Central memory CD8-positive, alpha-beta T cell (primary cell): Measurements from ENCODE around the gene ADAMTS10.

Source experiments
- ATAC-seq: fragments of 150-1000 bp; cut with Tn5 transposase; replicated peaks from 2 replicates; pipeline ENCODE4 v1.10.0; 2022; ENCODE audit warnings: mild to moderate bottlenecking, moderate FRiP score, moderate number of reproducible peaks; ENCODE audit not compliant: poor library complexity, severe bottlenecking; ENCODE audit errors: extremely low read depth
- DNase-seq, 2 donors: peaks; one replicate each; pipeline ENCODE4 v3.0.0; 2021; ENCODE audit warnings: low spot score in 2 of 2
- H3K27ac Mint-ChIP-seq: one replicate; pipeline ENCODE4 v1.8.0; 2022; ENCODE audit warnings: low read depth, mild to moderate bottlenecking, moderate library complexity, mixed read lengths
- H3K27me3 Mint-ChIP-seq: one replicate; pipeline ENCODE4 v1.8.0; 2022; ENCODE audit warnings: mixed read lengths
- H3K36me3 Mint-ChIP-seq: one replicate; pipeline ENCODE4 v1.8.0; 2022; ENCODE audit warnings: mild to moderate bottlenecking, moderate library complexity, mixed read lengths; ENCODE audit not compliant: insufficient read depth
- H3K4me1 Mint-ChIP-seq: one replicate; pipeline ENCODE4 v1.8.0; 2022; ENCODE audit warnings: mixed read lengths
- H3K4me3 Mint-ChIP-seq: one replicate; pipeline ENCODE4 v1.8.0; 2022; ENCODE audit warnings: mild to moderate bottlenecking, moderate library complexity, mixed read lengths
- H3K9me3 Mint-ChIP-seq: one replicate; pipeline ENCODE4 v1.8.0; 2022; ENCODE audit warnings: mixed read lengths

Gene ADAMTS10

DNA sequence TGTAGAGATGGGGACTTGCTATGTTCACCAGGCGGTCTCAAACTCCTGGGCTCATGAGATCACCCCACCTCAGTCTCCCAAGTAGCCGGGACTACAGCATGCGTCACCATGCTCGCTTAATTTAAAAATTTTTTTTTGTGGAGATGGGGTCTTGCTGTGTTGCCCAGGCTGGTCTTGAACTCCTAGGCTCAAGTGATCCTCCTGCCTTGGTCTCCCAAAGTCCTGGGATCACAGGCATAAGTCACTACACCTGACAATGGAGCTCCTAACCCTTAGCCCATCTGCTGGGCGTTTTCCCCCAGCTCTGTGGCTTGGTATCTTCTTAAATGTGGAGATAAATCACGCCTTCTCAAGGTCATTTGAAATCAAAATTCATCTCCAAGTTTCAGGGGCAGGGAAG lies 6.3 kb upstream of the ADAMTS10 start:
- ATAC-seq (no peak), DNase-seq (no peak)
- H3K27ac Mint-ChIP-seq, result no peak overlapping the region
- H3K4me1 Mint-ChIP-seq, result peaks cover 23% of the 10 kb centered on the region
- H3K27me3 Mint-ChIP-seq, result peaks cover 15% of the 10 kb centered on the region
- H3K4me3 Mint-ChIP-seq, result no peak overlapping the region
- no peaks in the 10 kb centered on the region for H3K36me3 Mint-ChIP-seq
- H3K9me3 Mint-ChIP-seq, result no peaks in the 10 kb centered on the region

- no peaks in the 10 kb centered on the region for H3K9me3 Mint-ChIP-seq
- H3K27ac Mint-ChIP-seq, result no peak overlapping the region
- H3K4me1 Mint-ChIP-seq, result peaks cover 23% of the 10 kb centered on the region
- ATAC-seq (no peak), DNase-seq (peak; percentile 37 to 51)
- peaks cover 13% of the 10 kb centered on the region for H3K27me3 Mint-ChIP-seq
- no peak overlapping the region for H3K4me3 Mint-ChIP-seq
- no peaks in the 10 kb centered on the region for H3K36me3 Mint-ChIP-seq
Observed at GRCh38 chr19:8615813-8616596, 5.5 kb upstream of the ADAMTS10 start.

GRCh38 chr19:8615024-8615423 lies 4.5 kb upstream of the ADAMTS10 start:
- Mint-ChIP-seq H3K4me1 (peaks cover 26% of the 10 kb centered on the region), H3K4me3 (no peak overlapping the region)

DNA sequence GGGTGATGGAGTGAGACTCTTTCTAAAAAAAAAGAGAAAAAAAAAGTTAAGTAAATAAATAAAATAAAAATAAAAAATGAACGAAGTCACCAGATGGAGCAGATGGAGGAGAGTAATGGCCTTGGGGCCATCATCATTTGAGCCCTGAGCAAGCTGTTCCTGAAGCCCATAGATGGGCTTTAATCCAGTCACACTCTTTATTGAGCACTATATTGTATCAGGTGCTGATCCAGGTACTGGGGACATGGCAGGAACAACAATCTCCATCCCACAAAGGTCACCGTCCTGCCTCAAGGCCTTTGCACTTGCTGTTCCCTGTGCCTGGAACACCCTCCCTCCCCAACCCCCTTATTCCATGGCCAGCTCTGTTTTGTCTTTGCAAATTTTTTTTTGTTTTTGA lies 3.9 kb upstream of the ADAMTS10 start:
- ATAC-seq (no peak), DNase-seq (no peak)
- no peak overlapping the region for H3K27ac Mint-ChIP-seq
- H3K27me3 Mint-ChIP-seq, result no peaks in the 10 kb centered on the region
- no peaks in the 10 kb centered on the region for H3K9me3 Mint-ChIP-seq
- no peak overlapping the region for H3K4me3 Mint-ChIP-seq
- H3K4me1 Mint-ChIP-seq, result peaks cover 32% of the 10 kb centered on the region
- H3K36me3 Mint-ChIP-seq, result peaks cover 2% of the 10 kb centered on the region

More at GRCh38 chr19:8615024-8615423, 4.5 kb upstream of the ADAMTS10 start:
- DNase-seq (no peak), ATAC-seq (no peak)
- H3K9me3 Mint-ChIP-seq, result no peaks in the 10 kb centered on the region
- H3K27me3 Mint-ChIP-seq, result peaks cover 3% of the 10 kb centered on the region
- H3K36me3 Mint-ChIP-seq, result peaks cover 2% of the 10 kb centered on the region
- no peak overlapping the region for H3K27ac Mint-ChIP-seq

GRCh38 chr19:8612807-8613171 lies 2.3 kb upstream of the ADAMTS10 start:
- H3K27ac Mint-ChIP-seq, result peak overlapping the region; percentile 52
- peaks cover 2% of the 10 kb centered on the region for H3K36me3 Mint-ChIP-seq
- H3K4me3 Mint-ChIP-seq, result peak overlapping the region; percentile 73
- no peaks in the 10 kb centered on the region for H3K27me3 Mint-ChIP-seq
- DNase-seq (no peak), ATAC-seq (peak; percentile 21)
- no peaks in the 10 kb centered on the region for H3K9me3 Mint-ChIP-seq
- peaks cover 47% of the 10 kb centered on the region for H3K4me1 Mint-ChIP-seq

GRCh38 chr19:8611877-8612806 lies 1.6 kb upstream of the ADAMTS10 start:
- Mint-ChIP-seq H3K27ac (peak overlapping the region; percentile 52), H3K4me1 (peaks cover 47% of the 10 kb centered on the region)
- ATAC-seq, result peak; percentile 23

GRCh38 chr19:8611391-8611876 lies 919 bp upstream of the ADAMTS10 start:
- Mint-ChIP-seq H3K27me3 (no peaks in the 10 kb centered on the region), H3K36me3 (peaks cover 2% of the 10 kb centered on the region), H3K4me1 (peaks cover 47% of the 10 kb centered on the region), H3K4me3 (peak overlapping the region; percentile 36), H3K27ac (peak overlapping the region; percentile 49), H3K9me3 (no peaks in the 10 kb centered on the region)
- DNase-seq (no peak), ATAC-seq (no peak)

More at GRCh38 chr19:8611877-8612806, 1.6 kb upstream of the ADAMTS10 start:
- DNase-seq, result no peak
- no peaks in the 10 kb centered on the region for H3K27me3 Mint-ChIP-seq
- peak overlapping the region; percentile 73 for H3K4me3 Mint-ChIP-seq
- no peaks in the 10 kb centered on the region for H3K9me3 Mint-ChIP-seq
- H3K36me3 Mint-ChIP-seq, result peaks cover 2% of the 10 kb centered on the region

GRCh38 chr19:8610936-8611300 lies 403 bp upstream of the ADAMTS10 start:
- H3K36me3 Mint-ChIP-seq, result peaks cover 2% of the 10 kb centered on the region
- H3K27ac Mint-ChIP-seq, result peak overlapping the region; percentile 49
- H3K27me3 Mint-ChIP-seq, result no peaks in the 10 kb centered on the region
- ATAC-seq, result no peak
- peaks cover 46% of the 10 kb centered on the region for H3K4me1 Mint-ChIP-seq
- H3K9me3 Mint-ChIP-seq, result no peaks in the 10 kb centered on the region
- no peak for DNase-seq
- H3K4me3 Mint-ChIP-seq, result peak overlapping the region; percentile 36

DNA sequence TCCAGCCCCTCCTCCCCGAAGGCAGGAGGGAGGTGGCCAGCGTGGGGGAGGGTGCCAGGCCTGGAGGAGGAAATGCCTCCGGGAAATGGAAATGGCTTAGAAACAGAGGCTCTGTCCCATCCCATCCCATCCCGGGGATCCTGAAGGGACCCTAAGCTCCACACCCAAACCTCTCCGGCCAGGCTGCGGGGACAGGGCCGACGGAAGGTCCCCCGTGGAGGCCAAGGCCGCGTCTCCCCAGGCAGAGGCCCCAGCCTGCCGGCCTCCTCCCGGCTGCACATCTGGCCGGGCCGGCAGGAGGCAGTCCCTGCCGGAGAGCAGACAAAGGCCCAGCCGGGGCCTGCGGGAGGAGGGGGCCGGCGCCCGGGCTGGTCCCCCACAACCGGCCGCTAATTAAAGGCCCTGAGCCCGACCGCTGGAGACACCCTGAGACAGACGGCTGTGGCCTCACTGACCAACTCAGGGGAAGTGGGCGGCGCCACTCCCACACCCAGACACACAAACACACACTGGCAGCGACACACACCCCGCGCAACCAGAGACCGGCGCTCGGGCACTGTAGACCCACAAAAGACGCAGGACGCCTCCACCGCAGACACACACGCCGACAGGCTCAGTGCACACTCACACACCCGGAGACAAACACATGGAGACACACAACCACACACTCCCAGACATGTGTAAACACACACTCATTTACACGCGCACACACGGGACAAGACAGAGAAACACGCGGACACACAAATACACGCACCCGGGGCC lies 1.1 kb downstream of the ADAMTS10 start:
- DNase-seq (no peak), ATAC-seq (peak; percentile 11)
- H3K36me3 Mint-ChIP-seq, result peaks cover 2% of the 10 kb centered on the region
- peak overlapping the region; percentile 58 for H3K27ac Mint-ChIP-seq
- H3K4me3 Mint-ChIP-seq, result peak overlapping the region; percentile 87
- no peaks in the 10 kb centered on the region for H3K27me3 Mint-ChIP-seq
- no peaks in the 10 kb centered on the region for H3K9me3 Mint-ChIP-seq
- H3K4me1 Mint-ChIP-seq, result peaks cover 35% of the 10 kb centered on the region

DNA sequence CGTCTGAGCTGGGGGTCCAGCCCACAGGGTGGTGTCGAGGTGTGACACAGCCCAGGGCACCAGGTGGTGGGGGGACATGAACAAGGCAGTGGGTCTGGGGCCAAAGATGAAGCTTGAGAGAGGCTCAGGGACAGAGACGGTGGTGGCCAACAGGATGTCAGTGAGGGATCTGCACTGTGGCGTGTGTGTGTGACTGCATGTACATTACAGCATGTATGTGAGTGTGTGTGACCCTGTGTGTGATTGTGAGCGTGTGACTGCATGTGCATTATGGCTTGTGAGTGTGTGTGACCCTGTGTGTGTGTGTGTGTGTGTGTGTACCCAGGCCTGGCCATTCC lies 1.6 kb downstream of the ADAMTS10 start:
- peak overlapping the region; percentile 87 for H3K4me3 Mint-ChIP-seq
- no peak overlapping the region for H3K27ac Mint-ChIP-seq
- DNase-seq, result no peak

DNA sequence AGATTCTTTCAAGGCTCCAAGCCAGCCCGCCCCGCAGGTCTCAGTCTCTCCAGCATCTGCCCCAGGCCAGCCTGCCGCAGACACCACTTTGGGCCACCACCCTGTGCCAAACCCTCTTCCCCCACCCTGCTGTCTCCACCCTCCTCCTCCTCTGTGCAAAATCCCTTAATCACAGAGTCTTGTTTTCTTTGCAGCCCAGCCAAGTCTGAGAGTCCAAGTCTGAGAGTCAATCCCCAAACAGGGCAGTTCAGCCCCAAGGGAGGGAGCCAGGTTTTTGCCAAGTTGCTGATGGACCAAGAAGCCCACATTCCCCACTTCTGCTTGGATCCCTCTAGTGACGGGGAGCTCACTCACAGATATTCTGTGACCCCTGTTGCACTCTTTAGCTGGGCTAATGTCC lies 3.1 kb downstream of the ADAMTS10 start:
- DNase-seq, result no peak
- Mint-ChIP-seq H3K27ac (no peak overlapping the region), H3K9me3 (no peaks in the 10 kb centered on the region), H3K4me3 (no peak overlapping the region), H3K36me3 (peaks cover 3% of the 10 kb centered on the region), H3K4me1 (peaks cover 29% of the 10 kb centered on the region), H3K27me3 (no peaks in the 10 kb centered on the region)
- no peak for ATAC-seq

More for the DNA sequence above, 1.6 kb downstream of the ADAMTS10 start:
- peaks cover 2% of the 10 kb centered on the region for H3K36me3 Mint-ChIP-seq
- no peak for ATAC-seq
- H3K9me3 Mint-ChIP-seq, result no peaks in the 10 kb centered on the region
- peaks cover 35% of the 10 kb centered on the region for H3K4me1 Mint-ChIP-seq
- no peaks in the 10 kb centered on the region for H3K27me3 Mint-ChIP-seq

- Mint-ChIP-seq H3K4me1 (peaks cover 24% of the 10 kb centered on the region), H3K27ac (no peak overlapping the region), H3K36me3 (peaks cover 5% of the 10 kb centered on the region), H3K27me3 (no peaks in the 10 kb centered on the region), H3K9me3 (no peaks in the 10 kb centered on the region), H3K4me3 (no peak overlapping the region)
- ATAC-seq (no peak), DNase-seq (no peak)
Observed at GRCh38 chr19:8605514-8605913, 5.0 kb downstream of the ADAMTS10 start.
